HG03135 (cell line): ENCODE data around the gene TRIM2.

Source experiments
- ATAC-seq: cut with Tn5 transposase; IDR thresholded peaks from one replicate; pipeline ENCODE4 v1.9.1; 2021; ENCODE audit warnings: mild to moderate bottlenecking, moderate library complexity; ENCODE audit not compliant: unreplicated experiment

The TRIM2 gene

GRCh38 chr4:153325558-153325957 lies 121.3 kb downstream of the TRIM2 start:
- no peak for ATAC-seq

GRCh38 chr4:153326513-153326912 lies 122.3 kb downstream of the TRIM2 start:
- ATAC-seq = no peak

DNA sequence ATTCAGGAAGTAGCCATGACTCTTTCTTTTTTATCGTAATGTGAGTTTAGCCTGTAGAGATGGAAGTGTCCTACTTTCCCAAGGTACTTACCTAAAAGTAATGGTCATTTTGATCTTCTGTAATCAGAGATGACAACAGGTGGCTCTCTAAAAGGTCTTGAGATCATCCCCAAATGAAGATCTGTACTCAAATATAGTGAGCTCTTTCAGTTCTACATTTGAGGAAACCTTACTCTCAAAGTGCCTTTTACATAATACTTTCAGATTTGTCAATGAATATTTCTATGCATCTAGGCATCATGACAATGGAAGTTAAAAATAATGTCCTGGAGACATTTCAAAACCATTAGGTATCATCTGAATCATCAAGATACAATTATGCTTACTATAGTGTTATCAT lies 123.0 kb downstream of the TRIM2 start:
- no peak for ATAC-seq

- no peak for ATAC-seq
Measured at GRCh38 chr4:153332936-153333335, 128.7 kb downstream of the TRIM2 start.

- ATAC-seq = no peak
Measured at GRCh38 chr4:153333874-153334273, 129.6 kb downstream of the TRIM2 start.

DNA sequence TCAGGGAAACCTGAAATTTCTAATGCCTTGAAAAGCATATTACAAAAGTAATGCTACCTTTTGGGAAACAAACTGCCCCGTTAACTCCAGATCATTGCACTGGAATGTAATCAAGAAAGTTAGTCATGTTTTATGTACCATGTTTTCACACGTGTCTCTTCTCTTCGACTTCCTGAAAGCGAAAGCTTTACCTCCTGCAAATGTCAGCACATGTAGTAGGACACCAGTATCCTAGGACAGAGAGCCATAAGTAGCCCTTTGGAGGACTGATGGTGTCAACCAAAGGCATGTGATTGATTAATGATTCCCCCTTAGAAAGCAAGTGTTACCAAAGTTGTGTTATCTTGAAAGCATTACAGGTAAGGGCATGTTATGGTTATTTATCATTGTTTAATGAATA lies 131.4 kb downstream of the TRIM2 start:
- no peak for ATAC-seq

DNA sequence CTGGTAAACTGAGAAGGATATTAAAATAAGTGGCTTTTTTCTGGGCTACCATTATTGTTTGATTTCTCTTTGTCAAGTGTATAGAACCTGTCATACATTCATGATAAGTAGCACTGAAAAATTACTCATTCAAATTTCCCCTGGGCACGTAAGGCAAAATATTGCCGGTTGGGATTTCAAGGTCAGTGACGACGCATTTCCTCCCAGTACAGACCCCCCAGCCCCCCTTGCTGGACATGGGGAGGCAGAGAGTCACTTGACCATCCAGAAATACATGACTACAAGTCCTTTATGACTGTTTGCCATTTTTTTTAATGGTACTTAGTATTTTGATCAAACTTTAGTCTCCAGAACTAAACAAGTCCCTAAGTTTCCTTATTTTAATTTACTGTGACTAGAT lies 133.4 kb downstream of the TRIM2 start:
- no peak for ATAC-seq

GRCh38 chr4:153341575-153342090 lies 137.4 kb downstream of the TRIM2 start:
- ATAC-seq = no peak

- no peak for ATAC-seq
Measured at GRCh38 chr4:153342751-153343552, 138.7 kb downstream of the TRIM2 start.

- peak; percentile 71 for ATAC-seq
Measured at GRCh38 chr4:153344131-153345011, 140.1 kb downstream of the TRIM2 start, which contains the start of gene MND1. MND1 (plus strand) TSS chr4:153344688; CDS start chr4:153344738, 50 bp downstream.

DNA sequence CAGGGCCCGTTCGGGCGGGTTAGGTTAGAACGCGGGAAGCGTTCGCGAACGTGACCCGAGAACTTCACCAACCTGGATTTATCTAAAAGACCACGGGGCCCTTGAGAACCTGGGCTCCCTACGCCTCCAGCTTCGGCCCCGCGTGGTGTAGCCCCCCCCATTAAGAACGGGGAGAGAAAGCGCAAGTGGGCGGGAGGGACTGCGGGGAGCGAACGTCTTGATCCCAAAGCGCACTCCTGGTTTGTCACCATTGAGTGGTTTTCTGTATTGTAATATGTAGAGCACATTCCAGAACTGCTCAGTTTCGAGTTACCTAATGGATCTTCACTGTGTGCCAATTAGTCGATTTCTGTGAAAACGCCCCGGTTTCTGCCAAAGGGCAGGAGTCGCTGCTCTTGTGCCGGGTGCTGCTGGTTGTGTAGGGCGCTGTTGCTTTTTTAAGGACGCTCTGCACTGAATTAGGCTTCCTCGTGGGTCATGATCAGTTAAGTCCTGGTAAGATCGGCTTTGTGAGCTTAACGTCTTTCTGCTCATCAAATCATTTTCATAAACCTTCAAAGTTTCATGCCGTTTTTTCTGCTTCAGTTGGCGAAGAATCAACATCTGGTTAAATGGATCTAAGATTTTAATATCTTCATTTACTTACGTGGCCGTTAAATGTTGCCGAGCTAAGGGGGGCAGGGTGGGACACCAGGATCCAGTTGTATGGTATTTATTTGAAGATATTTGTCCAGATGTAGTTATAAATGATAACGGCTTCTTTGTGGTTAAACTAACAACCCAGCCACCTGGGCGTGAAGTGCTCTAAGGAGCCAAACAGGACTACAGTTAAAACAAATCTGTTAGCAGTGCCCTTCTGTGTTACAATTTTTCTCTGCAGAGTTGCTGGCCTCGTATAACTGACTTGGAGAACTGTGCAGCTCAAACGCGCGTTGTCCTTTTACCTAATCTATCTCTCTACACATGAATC lies 141.1 kb downstream of the TRIM2 start:
- ATAC-seq = peak; percentile 35

DNA sequence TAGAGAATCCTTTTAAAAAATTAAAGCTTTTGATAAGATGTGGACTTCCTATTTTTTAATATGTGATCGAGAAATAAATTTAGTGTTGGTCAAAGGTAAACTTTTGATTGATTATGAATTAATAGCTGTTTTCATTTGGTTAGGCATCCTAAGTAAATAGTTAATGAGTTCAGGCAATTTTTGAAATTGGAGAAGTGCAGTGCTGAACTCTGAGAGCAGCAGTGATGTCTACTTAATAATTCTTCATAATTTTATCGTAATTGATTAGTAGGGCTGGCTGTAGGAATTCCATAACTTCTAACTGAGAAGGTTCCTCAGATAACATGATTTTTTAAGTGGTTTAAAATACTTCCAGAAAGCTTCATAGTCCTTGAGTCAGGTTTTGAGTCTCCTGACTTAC lies 141.8 kb downstream of the TRIM2 start:
- ATAC-seq = no peak

DNA sequence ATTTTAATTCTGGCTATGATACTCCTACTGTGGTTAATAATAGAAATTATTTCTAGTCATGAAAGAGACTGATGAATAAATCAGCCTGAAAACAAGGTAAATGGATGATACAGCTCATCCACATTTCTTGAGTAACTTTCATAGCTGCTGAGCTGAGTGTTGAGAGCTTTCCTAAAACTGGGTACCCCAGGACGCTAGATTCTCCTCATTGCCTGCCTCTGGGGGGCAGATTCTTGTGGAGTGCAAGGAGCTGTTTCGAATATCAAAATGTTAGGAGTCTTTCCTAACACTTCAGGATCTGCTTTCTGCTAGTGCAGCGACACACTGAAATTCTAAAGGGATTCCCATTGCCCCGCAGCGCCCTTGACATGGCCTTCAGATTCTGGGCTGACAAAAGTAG lies 142.3 kb downstream of the TRIM2 start:
- no peak for ATAC-seq

DNA sequence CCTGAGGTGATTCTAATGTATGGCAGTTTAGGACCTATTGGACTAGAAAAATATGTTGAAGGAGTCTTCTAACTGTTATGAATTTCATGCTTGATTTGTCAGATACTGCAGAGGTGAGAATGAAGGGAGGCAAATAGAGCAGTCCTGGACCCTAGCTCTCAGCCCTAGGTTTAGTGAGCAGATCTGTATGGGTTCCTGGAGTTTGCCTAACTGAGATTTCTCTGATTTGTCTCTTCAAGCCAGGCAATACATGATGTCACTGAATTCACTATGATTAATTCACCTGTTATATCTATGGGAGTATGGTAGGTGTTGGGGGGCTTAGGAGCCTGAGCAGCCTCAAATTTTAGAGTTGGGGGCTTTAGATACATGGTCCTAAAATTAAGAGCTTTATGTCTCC lies 142.9 kb downstream of the TRIM2 start:
- ATAC-seq = no peak

DNA sequence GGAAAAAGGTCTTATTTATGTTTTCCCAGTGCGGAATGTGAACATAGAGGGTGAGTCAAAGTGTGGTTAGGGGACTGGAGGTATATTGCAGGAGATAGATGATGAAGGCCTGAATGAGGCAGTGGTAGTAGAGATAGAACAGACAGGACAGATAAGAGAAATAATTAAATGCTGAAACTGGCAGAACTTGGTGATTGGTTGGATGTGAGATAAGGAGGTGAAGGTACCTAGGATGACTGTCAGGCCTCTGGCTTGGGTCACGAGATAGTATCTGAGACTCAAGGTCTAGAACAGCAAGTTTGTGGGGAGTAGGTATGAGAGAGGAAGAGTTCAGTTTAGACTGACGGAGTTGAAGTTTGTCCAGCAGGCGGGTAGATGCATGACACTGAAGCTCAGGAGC lies 143.8 kb downstream of the TRIM2 start:
- ATAC-seq = no peak

GRCh38 chr4:153349206-153349805 lies 145.1 kb downstream of the TRIM2 start:
- ATAC-seq = no peak

DNA sequence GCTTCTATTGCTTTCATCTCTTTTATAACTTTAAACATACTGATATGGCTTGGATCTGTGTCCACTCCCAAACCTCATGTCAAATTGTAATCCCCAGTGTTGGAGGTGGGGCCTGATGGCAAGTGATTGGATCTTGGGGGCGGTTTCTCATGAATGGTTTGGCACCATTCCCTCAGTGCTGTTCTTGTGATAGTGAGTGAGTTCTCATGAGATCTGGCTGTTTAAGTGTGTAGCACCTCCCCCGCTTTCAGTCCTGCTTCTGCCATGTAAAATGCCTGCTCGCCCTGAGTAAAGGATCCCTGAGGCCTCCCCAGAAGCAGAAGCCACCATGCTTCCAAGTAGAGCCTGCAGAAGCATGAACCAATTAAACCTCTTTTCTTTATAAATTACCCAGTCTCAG lies 157.9 kb downstream of the TRIM2 start:
- ATAC-seq = no peak

DNA sequence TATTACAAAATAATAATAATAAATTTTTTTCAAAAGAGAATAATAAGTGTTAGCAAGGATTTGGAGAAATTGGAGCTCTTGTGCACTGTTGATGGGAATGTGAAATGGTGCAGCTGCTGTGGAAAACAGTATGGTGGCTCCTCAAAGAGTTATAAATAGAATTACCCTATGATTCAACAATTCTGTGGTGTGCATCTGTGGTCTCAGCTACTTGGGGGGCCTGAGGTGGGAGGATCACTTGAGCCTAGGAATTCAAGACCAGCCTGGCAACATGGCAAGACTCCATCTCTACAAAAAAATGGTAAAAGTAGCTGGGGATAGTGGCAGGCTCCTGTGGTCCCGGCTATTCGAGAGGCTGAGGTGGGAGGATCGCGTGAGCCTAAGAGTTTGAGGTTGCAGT lies 159.8 kb downstream of the TRIM2 start:
- no peak for ATAC-seq

- ATAC-seq = no peak
Measured at GRCh38 chr4:153365003-153365402, 160.8 kb downstream of the TRIM2 start.

DNA sequence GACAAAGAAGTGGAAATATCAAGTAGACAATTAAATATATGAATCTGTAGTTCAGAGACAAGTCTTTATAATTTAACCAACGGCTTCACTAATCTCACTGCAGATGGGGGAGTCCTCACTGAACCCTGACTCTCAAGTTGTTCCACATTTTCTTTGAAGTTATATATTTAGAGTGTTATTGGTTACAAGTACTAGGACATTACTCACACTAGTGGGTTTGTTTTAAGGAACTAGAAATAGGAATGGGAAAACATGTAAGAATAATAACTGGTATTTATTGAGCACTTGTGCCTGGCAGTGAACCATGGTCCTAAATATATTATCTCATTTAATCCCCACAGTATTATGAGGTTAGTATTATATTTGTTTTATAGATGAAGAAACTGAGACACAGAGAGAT lies 162.2 kb downstream of the TRIM2 start:
- ATAC-seq = no peak
